ENCODE data around the gene DMTF1. TPM values are rescaled to one million over a fixed set of nuclear protein-coding genes. Genes with fewer than 3 reads are reported as not detected.

Gene DMTF1
- total and polyA plus RNA-seq, 2 donors from 2014 or later, result 23.6 to 88.6 TPM

GRCh38 chr7:87159538-87159937, 7.3 kb downstream of the DMTF1 start:
- DNase-seq (no peak), FAIRE-seq (no peak)
- TF ChIP-seq CTCF (IDR thresholded peaks at IDR 0.05; ENCODE audit: borderline replicate concordance, extremely low read depth, insufficient read depth), result no peak
- Histone ChIP-seq H3K27ac (ENCODE audit: low read depth in 2 of 2, low read length in 2 of 2) (no peak overlapping the region), H3K9ac (ENCODE audit: low read length in 3 of 3) (no peak overlapping the region), H3K27me3 (ENCODE audit: control insufficient read depth, insufficient read depth, low read length) (no peaks in the 10 kb centered on the region), H3K4me3 (ENCODE audit: low read length in 3 of 3) (no peak overlapping the region), H3K4me1 (ENCODE audit: control insufficient read depth in 2 of 3, insufficient read depth in 2 of 3, low read depth in 1 of 3, low read length in 3 of 3) (peaks cover 0 to 16% (median 2%) of the 10 kb centered on the region in 3 donors), H3K36me3 (ENCODE audit: control insufficient read depth in 2 of 3, insufficient read depth in 3 of 3, low read length in 3 of 3) (peaks cover 0 to 4% (median 2%) of the 10 kb centered on the region in 3 donors), H3K9me3 (ENCODE audit: control insufficient read depth in 2 of 3, insufficient read depth in 1 of 3, low read length in 3 of 3) (no peaks in the 10 kb centered on the region)
- intact Hi-C loops (cut with DNase I), result no loop called here

GRCh38 chr7:87164433-87164832, 12.2 kb downstream of the DMTF1 start:
- TF ChIP-seq CTCF (IDR thresholded peaks at IDR 0.05; ENCODE audit: borderline replicate concordance, extremely low read depth, insufficient read depth), result no peak
- FAIRE-seq (no peak), DNase-seq (no peak)
- no peak overlapping the region for H3K27ac ChIP-seq (ENCODE audit: low read depth in 2 of 2, low read length in 2 of 2)
- H3K4me1 ChIP-seq (ENCODE audit: control insufficient read depth in 2 of 3, insufficient read depth in 2 of 3, low read depth in 1 of 3, low read length in 3 of 3), result peaks cover 0 to 2% (median 0%) of the 10 kb centered on the region in 3 donors
- intact Hi-C loops (cut with DNase I), result no loop called here
- H3K9ac ChIP-seq (ENCODE audit: low read length in 3 of 3), result no peak overlapping the region
- no peak overlapping the region for H3K4me3 ChIP-seq (ENCODE audit: low read length in 3 of 3)
- peaks cover 22 to 32% (median 24%) of the 10 kb centered on the region in 3 donors for H3K36me3 ChIP-seq (ENCODE audit: control insufficient read depth in 2 of 3, insufficient read depth in 3 of 3, low read length in 3 of 3)
- H3K9me3 ChIP-seq (ENCODE audit: control insufficient read depth in 2 of 3, insufficient read depth in 1 of 3, low read length in 3 of 3), result no peaks in the 10 kb centered on the region
- no peaks in the 10 kb centered on the region for H3K27me3 ChIP-seq (ENCODE audit: control insufficient read depth, insufficient read depth, low read length)

- no peak overlapping the region for H3K27ac ChIP-seq (ENCODE audit: low read depth in 2 of 2, low read length in 2 of 2)
- intact Hi-C loops (cut with DNase I), result no loop called here
- TF ChIP-seq CTCF (IDR thresholded peaks at IDR 0.05; ENCODE audit: borderline replicate concordance, extremely low read depth, insufficient read depth), result no peak
- no peaks in the 10 kb centered on the region for H3K9me3 ChIP-seq (ENCODE audit: control insufficient read depth in 2 of 3, insufficient read depth in 1 of 3, low read length in 3 of 3)
- H3K36me3 ChIP-seq (ENCODE audit: control insufficient read depth in 2 of 3, insufficient read depth in 3 of 3, low read length in 3 of 3), result peaks cover 19 to 58% (median 48%) of the 10 kb centered on the region in 3 donors
- peaks cover 0 to 2% (median 0%) of the 10 kb centered on the region in 3 donors for H3K4me1 ChIP-seq (ENCODE audit: control insufficient read depth in 2 of 3, insufficient read depth in 2 of 3, low read depth in 1 of 3, low read length in 3 of 3)
- no peak overlapping the region for H3K9ac ChIP-seq (ENCODE audit: low read length in 3 of 3)
- H3K27me3 ChIP-seq (ENCODE audit: control insufficient read depth, insufficient read depth, low read length), result no peaks in the 10 kb centered on the region
- no peak for FAIRE-seq
- no peak for DNase-seq
- no peak overlapping the region for H3K4me3 ChIP-seq (ENCODE audit: low read length in 3 of 3)
Observed at GRCh38 chr7:87170828-87171227, 18.6 kb downstream of the DMTF1 start.

Measured in kidney (tissue), 14 donors.